Measurements from ENCODE around the gene ABCC1.

The ABCC1 gene

GRCh38 chr16:16121185-16121727, 171.8 kb downstream of the ABCC1 start:
- no peak overlapping the region for H3K27ac ChIP-seq
- no peak for TF ChIP-seq ZFX (IDR thresholded peaks at IDR 0.05)
- TF ChIP-seq, protein P1, sequence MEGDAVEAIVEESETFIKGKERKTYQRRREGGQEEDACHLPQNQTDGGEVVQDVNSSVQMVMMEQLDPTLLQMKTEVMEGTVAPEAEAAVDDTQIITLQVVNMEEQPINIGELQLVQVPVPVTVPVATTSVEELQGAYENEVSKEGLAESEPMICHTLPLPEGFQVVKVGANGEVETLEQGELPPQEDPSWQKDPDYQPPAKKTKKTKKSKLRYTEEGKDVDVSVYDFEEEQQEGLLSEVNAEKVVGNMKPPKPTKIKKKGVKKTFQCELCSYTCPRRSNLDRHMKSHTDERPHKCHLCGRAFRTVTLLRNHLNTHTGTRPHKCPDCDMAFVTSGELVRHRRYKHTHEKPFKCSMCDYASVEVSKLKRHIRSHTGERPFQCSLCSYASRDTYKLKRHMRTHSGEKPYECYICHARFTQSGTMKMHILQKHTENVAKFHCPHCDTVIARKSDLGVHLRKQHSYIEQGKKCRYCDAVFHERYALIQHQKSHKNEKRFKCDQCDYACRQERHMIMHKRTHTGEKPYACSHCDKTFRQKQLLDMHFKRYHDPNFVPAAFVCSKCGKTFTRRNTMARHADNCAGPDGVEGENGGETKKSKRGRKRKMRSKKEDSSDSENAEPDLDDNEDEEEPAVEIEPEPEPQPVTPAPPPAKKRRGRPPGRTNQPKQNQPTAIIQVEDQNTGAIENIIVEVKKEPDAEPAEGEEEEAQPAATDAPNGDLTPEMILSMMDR (conservative IDR thresholded peaks at IDR 0.05) = no peak

DNA sequence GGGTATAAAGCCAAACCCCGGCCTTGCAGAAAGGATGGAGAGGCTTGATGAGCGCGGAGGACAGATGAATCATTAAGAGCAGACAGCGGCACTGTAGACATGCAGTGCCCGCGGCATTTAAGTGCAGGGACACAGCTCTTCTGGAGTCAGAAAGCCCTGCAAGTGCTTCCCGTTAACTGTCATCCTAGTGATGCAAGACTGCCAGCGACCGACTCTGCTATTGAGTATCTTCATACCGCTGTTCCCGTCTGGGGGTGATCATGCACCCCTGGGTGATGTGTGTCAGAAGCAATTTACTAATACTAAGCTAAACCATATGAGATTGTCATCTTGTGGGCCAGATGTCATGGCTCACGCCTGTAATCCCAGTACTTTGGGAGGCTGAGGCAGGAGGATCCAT, 172.8 kb downstream of the ABCC1 start:
- H3K27ac ChIP-seq = no peak overlapping the region
- TF ChIP-seq, protein P1 (conservative IDR thresholded peaks at IDR 0.05) = no peak
- no peak for TF ChIP-seq ZFX (IDR thresholded peaks at IDR 0.05)

DNA sequence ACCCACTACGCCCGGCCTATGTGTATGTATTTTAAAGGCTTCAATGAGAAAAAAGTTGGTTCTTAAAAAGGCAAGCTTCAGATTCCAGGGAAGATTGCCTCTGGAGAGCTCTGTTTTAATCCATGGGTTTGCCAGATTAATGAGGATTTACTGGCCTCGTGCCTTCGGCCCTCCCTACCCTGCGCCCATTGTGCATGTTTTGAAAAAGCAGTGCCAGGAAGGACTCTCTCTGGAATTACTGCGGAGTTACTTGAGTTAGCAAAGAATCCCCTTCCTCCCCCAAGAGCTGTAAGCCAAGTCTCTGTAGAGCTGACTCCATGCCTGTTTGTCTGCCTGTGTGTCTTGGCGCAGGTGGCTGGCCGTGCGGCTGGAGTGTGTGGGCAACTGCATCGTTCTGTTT, 175.0 kb downstream of the ABCC1 start:
- no peak overlapping the region for H3K27ac ChIP-seq
- TF ChIP-seq ZFX (IDR thresholded peaks at IDR 0.05) = no peak
- TF ChIP-seq, protein P1 (conservative IDR thresholded peaks at IDR 0.05) = no peak

DNA sequence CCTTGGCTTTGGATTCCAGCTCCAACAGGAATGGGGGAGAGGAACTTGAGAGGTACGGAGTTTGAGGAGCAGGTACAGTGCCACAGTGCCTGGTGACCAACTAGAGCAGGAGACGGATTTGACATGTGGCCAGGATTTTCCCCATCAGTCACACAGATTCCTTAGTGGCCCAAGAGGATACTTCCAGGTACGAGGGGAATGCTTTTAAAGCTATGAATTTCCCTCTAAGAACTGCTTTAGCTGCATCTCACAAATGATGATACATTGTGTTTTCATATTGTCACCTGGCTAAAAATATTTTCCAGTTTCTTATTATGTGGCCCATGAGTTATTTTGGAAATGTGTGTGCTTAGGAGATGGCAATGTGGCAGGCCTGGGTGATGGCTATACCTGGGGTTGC, 175.6 kb downstream of the ABCC1 start:
- no peak for TF ChIP-seq ZFX (IDR thresholded peaks at IDR 0.05)
- no peak overlapping the region for H3K27ac ChIP-seq

DNA sequence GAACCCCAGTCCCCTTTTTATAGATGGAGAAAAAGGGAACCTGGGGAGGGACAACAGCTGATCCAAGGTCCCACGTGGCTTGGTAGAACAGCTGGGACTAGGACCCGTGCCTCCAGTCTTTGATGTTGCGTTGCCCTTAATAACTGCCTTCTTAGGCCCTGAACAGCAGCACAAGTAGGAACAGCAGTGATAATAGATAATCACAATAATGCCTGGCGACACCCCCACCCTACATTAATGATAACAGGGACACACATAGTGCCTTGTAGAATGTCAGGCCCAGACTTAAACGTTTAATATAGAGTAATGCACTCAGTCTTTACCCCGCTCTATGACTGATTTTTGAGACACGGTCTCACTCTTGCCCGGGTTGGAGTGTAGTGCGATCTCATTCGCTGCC, 177.5 kb downstream of the ABCC1 start:
- peak overlapping the region; percentile 38 for H3K27ac ChIP-seq
- TF ChIP-seq, protein P1 (conservative IDR thresholded peaks at IDR 0.05) = no peak
- no peak for TF ChIP-seq ZFX (IDR thresholded peaks at IDR 0.05)

GRCh38 chr16:16127469-16128116, 178.2 kb downstream of the ABCC1 start:
- H3K27ac ChIP-seq = peak overlapping the region; percentile 38

GRCh38 chr16:16131204-16131603, 181.8 kb downstream of the ABCC1 start:
- TF ChIP-seq ZFX (IDR thresholded peaks at IDR 0.05) = no peak
- TF ChIP-seq, protein P1 (conservative IDR thresholded peaks at IDR 0.05) = no peak

More at GRCh38 chr16:16127469-16128116, 178.2 kb downstream of the ABCC1 start:
- TF ChIP-seq ZFX (IDR thresholded peaks at IDR 0.05) = no peak
- TF ChIP-seq, protein P1 (conservative IDR thresholded peaks at IDR 0.05) = peak; percentile 92

GRCh38 chr16:16131659-16132058, 182.2 kb downstream of the ABCC1 start:
- H3K27ac ChIP-seq = no peak overlapping the region
- TF ChIP-seq ZFX (IDR thresholded peaks at IDR 0.05) = no peak
- TF ChIP-seq, protein P1 (conservative IDR thresholded peaks at IDR 0.05) = no peak

More at GRCh38 chr16:16131204-16131603, 181.8 kb downstream of the ABCC1 start:
- H3K27ac ChIP-seq = no peak overlapping the region
